HG03378 (cell line): Measurements from ENCODE around the gene C20orf204.

Experiments
- ATAC-seq: cut with Tn5 transposase; IDR thresholded peaks from one replicate; pipeline ENCODE4 v1.9.1; 2021; ENCODE audit warnings: mild to moderate bottlenecking, moderate library complexity; ENCODE audit not compliant: unreplicated experiment

Gene C20orf204

GRCh38 chr20:64069614-64070243 is 33.7 kb downstream of the C20orf204 start:
- ATAC-seq, result no peak

DNA sequence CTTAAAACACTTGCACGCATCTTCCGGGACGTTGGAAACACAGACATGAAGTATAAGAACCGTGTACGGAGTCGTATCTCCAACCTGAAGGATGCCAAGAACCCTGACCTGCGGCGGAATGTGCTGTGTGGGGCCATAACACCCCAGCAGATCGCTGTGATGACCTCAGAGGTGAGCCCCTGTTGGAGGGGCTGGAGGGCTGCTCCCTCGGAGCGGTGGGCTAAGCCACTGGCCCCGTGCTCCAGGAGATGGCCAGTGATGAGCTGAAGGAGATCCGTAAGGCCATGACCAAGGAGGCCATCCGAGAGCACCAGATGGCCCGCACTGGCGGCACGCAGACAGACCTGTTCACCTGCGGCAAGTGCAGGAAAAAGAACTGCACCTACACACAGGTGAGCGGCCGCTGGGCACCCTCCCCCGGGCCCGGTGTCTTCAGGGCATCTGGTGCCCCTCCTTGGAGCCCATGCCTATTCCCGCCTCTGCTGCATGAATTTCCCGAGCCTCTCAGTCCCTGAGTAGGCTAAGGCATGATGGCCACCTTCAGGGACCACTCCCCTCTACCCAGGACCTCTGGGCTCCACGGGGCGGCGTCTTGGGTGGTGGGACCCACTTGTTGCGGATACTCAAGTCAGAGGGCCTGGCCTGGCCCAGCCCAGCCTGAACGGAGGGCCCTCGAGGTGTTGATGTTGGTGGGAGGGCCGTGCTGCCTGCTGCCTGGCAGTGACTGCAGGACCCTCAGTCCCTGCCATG is 34.4 kb downstream of the C20orf204 start:
- ATAC-seq, result no peak

- no peak for ATAC-seq
These were observed 35.7 kb downstream of the C20orf204 start for GRCh38 chr20:64071341-64072332.

- ATAC-seq, result no peak
These were observed 36.6 kb downstream of the C20orf204 start for GRCh38 chr20:64072498-64073063.

DNA sequence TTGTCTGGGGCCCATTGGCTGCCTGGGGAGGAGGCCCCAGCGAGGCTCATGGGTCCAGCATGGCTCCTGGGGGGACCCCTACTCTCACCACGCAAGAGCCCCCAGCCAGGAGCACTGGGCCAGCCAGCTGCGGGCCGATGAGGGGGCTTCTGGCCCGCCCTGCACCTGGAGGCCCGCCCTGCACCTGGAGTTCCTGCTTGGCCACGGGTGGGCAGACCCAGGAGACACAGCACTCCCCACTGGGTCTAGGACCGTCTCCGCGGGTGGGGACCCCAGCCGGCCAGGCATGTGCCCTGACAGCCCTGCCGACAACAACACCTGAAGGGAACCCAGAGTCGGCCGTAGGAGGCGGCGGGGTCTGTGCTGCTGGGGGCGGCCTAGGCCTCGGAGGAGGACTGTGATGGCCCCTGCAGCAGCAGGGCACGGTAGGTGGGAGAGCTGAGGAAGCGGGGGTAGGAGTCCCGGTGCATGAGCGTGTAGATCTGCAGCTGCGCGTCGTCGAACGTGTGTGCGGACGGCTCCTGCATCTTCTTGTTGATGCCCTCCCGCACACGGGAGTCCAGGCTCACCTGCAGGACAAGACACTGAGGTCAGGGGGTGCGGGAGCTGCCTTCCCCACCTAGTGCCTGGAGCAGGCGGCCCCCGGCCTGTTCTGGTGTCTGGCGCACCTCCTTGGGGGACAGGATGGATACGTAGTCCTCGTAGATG is 37.6 kb downstream of the C20orf204 start:
- ATAC-seq, result no peak

- ATAC-seq, result no peak
These were observed 38.3 kb downstream of the C20orf204 start for GRCh38 chr20:64074184-64074789.

GRCh38 chr20:64074963-64075362 is 39.0 kb downstream of the C20orf204 start:
- ATAC-seq, result no peak

- no peak for ATAC-seq
These were observed 39.6 kb downstream of the C20orf204 start for GRCh38 chr20:64075556-64075955.

DNA sequence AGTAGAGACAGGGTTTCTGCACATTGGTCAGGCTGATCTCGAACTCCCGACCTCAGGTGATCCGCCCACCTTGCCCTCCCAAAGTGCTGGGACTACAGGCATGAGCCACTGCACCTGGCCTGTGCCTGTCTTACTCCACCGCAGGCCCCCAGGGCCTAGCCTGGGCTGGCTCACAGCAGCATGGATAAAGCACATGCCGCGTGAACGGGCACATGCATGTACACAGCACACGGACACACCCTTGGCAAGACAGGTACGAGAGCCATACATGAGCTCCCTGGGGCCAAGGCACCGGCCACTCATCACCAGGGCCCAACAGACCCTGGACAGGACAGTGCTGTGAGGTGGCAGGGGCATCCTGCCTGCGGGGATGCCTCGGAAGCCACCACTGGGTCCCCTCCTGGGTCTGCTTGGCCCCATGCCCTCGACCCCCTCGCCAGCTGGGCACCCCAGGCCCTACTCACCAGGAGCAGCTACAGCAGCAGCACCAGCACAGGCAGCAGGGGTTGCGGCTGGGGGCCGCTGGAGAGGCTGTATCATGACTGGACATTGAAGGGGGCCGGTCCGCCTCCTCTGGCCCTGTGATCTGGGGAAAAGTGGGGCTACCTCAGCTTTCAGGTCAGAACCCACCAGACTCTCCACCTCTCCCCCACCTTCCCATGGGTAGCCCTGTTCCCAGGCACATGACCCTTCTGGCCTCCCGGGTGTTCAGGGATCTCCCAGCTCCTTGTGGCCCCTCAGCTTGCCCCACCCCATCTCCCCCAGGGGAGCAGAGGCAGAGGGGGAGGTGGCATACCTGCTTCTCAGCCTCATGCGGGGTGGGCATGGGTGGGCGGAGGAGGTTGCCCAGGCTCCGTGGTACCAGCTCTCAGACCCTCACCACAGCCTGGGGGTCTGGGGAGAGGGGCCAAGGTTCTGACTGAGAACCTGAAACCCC is 40.3 kb downstream of the C20orf204 start:
- ATAC-seq, result no peak

DNA sequence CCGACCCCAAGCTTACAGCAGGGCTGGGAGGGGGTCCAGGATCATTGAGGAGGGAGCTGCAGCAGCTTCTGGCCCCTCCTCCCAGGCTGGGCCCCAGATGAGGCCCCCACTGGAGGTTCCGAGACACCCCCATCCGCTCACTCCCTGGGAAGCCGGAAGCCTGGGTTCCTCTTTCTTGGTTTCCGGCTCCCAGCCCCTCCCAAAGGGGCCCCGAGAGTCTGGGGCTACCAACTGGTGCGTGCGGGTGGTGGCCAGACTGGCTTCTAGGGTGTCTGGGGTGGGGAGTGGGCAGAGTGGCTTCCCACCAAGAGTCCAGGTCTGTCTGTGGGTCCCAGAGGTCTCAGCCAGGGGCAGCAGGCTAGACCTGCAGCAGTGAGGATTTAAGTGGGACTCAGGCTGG is 41.1 kb downstream of the C20orf204 start:
- no peak for ATAC-seq

DNA sequence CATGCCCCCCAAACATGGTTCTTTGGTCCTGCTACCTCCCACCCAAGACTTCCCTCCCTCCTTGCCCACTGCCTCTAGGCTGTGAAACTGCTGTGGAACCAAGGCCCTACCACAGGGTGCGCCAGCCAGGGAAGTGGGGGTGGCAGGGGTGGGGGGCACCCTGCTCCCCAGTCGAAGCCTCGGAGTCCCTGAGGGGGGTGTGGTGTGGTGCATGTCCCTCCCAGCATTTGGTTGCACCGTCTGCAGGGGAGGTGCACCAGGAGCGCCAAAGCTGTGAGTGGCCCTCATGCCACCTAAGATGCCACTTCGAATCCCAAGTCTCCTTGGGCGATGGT is 41.5 kb downstream of the C20orf204 start:
- ATAC-seq, result no peak

DNA sequence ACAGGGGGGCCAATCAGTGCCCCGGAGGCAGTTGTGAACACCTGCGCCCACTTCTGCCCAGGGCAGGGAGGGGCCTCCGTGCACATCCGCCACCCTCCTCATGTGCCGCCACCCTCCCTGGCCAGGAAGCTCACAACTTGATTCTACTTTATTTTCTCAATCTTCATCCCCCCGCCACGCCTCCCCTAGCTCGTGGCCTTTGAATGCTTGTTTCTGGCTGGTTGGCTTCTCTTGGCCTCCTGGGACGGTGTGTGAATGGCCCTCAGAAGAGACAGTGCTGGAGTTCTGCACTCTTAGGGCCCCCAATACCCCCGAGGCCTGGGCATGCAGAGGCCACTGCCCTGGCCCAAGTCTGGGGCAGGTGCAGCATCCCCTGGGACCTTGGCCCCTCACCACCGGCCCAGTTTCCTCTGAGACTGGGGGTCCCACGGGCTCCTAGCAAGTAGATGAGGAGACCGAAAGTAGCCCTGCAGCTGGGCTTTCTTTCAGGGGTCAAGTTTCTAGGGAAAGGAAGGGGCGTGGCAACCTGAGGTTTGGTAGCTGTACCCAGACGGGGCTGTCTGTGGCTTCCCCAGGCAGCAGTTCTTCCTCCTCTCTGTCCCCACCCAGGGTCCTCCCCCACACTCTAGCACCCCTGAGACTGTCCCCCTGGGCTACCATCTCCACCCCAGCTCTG is 42.0 kb downstream of the C20orf204 start:
- ATAC-seq, result no peak

- no peak for ATAC-seq
These were observed 42.9 kb downstream of the C20orf204 start for GRCh38 chr20:64078934-64079272.

DNA sequence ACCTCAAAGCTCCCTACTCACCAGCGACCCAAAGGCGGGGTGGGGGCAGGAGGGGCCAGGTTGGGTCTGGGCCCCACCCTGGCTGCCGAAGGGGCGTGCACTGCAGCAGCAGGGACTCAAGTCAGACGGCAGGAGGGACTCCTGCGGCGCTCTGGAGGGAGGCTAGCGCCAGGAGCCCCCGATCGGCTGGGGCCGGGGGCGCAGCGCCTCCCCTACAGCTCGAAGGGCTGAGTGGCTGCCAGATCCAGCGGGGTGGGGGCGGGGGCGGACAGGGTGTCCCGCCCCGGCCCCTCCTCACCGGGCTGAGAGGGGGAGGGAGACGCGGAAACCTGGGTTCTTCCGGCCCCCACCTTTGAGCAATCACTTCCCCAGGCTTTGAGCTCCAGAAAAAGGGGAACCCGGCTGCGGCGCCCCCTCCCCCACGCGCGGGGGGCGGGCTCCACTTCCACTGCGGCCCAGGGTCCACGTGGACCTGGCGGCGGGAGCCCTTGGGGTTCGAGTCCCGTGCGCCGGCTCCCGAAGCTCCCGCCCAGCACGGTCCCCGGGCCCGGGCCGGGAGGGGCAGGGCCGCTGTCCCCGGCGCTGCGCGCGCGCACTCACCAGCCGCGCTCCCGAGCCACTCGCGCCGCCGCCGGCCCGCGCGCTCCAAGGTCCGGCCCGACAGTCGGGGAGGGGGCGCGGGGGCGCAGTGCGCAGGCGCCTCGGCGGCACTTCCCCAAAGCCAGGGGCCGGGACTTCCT is 43.5 kb downstream of the C20orf204 start, which contains the start of gene RGS19:
TSS of gene RGS19 (minus strand) at position 246 of the 740 bp plus-strand sequence. CDS start 2,632 bp downstream, outside the sequence.
- no peak for ATAC-seq

DNA sequence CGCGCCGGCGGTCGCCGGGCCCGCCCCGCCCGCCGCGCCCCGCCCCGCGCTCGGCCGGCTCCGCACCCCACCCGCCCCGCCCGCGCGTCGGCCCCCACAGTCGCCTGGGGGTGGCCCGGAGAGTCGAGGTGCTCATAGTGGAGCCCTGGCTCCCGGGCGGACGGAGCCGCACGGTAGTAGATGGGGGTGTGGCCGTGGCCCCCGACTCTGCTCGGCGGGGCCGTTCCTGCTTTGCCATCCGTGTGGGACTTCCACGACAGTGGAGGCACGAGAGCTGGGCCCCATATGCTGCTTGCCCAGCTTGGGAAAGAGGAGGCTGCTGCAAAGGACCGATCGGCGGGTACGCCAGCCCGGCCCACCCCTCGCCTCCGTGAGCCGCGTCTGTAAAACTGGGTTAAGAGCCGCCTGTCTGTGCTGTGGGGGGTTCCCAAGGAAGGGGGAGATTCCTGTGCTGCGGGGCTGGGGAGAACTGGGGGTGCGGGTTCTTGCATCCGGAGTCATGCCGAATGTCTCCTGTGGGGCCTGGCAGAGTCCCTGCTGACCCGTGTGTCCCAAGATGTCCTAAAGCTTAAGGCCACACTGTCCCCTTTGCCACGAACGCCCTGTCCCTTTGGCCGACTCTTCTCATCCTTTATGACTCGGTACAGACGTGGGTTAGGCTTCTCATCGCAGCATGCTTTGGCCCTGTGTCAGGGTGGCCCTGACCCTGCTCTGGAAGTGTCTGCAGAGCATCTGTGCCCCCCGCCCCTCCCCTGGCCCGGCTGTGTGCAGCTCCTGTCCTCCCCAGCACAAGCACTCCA is 44.2 kb downstream of the C20orf204 start, which contains the start of gene OPRL1:
TSS of gene OPRL1 (plus strand) at position 70 of the 800 bp plus-strand sequence. CDS start 12,639 bp downstream, outside the sequence.
- no peak for ATAC-seq

GRCh38 chr20:64080813-64081623 is 45.0 kb downstream of the C20orf204 start:
- no peak for ATAC-seq
